Stimulated activated CD8-positive, alpha-beta memory T cell treated with anti-CD3 and anti-CD28 coated beads, Interleukin-15, amount 100 ng/mL, for 1 hour (primary cell): ENCODE measurements around the gene LENEP.

ENCODE experiments used
- DNase-seq: peaks from one replicate; pipeline ENCODE4 v3.0.0-alpha.2; 2020; ENCODE audit warnings: low read depth

The LENEP gene

DNA sequence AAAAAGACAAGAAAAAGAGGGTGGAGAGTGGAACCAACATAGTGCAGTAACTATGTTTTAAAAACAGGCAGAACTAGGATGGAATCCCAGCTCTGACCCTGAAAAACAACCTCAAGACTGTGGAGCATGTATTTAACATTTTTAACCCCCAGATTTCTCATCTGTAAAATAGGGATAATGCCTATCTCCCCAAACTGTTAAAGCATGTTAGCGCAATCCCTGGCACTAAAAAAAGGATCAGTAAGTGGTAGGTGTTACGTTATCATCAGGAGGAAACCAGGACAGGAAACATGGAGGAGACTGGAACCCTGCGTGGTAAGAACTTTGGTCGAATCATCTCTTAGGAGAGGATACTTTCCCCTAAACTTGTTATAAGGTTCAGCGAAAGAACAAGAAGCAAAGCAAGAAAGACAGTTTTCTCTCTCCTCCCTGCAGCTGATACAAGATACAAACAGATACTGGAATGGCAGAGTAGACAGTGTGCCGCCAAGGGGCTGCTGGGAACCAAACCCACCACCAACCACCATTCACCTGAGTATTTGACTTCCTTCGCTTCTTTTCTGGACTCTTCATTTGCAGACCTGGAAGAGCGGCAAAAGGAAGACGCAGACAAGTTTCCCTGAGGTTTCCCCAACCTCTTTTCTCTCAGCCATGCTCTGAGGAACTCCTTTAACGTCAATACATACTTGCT lies 32.8 kb upstream of the LENEP start:
- DNase-seq = no peak

DNA sequence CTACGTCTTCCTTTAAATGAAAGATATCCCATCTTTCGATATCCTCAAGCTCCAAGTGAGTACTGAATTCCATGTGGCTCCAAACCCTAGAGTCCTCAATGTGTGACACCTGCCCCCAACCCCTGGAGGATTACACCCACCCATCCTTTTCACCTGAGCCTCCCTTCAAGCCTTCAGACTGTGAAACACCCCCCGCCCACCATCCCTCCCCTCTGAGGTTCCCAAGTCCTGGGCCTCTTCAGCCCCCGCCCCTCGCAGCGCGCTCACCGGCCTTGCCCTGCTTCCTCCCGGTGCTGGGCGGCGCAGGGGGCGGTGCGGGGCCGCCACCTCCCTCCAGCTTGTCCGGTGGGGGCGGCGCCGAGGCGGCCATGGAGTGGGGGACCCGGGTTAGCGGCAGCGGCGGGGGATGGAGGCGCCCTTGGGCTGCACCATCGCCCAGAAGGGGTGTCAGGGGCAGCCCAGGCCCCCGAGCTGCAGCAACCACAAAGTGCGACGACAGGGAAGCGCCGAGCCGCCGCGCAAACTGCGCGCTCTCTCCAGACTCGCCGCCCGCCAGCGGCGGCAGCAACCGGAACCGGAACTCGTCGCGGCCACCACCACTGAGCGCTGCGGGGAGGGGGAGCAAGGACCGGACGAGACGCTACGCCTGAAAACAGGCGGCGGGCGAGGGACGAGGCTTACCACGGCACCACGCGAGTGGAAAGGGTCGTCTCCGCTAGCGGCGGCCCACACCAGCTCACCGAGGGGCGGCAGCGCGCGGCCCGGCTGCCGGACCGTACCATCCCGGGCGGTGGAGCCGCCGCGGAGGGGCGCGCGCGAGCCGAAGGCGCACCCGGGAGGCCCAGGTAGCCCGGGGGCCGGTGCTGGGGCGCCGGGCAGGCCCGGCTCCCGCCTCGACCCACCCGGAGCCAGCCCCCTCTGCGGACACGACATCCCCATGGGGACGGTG lies 31.9 kb upstream of the LENEP start, which contains the start of gene PYGO2:
Gene PYGO2, minus strand, starts transcription at position 576 of the 949 bp plus-strand sequence. Its CDS starts 206 bp downstream, at position 370.
- DNase-seq = peak; percentile 44

DNA sequence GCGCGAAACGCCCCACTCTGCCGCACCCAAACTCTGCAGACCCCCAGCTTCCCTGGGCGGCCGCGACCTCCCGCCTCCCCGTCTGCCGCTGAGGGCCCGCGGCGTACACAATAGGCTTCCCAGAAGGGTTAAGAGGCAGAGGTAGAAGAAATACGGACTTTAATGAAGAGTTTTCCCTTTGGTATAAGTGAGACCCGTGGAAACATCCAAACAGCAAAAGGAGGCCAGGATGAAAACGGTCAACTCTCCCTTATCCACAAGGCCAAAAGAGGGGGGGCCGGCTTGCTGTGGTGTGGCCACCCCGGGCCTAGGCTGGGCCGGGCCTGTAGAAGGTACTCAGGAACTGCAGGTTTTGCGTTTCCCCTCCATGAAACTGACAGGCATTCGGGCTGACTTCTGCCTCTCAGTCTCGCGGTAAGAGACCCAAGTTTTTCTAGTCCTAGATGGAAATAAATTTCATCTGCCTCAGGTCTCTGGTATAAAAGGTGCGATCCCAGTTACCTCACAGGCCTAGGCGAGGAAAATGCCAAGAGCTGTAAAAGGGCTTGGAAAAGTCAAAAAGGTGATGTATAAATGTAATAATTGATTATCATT lies 31.1 kb upstream of the LENEP start:
- no peak for DNase-seq

GRCh38 chr1:154962795-154963330 lies 30.5 kb upstream of the LENEP start:
- DNase-seq = no peak

GRCh38 chr1:154963643-154964042 lies 29.7 kb upstream of the LENEP start:
- no peak for DNase-seq

DNA sequence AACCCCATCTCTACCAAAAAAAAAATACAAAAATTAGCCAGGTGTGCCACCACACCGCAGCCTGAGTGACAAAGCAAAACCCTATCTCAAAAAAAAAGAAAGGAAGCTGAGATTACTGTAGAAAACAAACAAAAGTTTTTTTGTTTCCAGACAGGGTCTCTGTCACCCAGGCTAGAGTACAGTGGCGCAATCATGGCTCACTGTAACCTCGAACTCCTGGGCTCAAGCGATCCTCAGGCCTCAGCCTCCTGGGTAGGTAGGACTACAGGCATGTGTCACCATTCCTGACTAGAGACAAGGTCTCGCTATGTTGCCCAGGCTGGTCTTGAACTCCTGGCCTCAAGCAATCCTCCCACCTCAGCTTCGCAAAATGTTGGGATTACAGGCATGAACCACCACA lies 29.0 kb upstream of the LENEP start:
- DNase-seq = no peak

- no peak for DNase-seq
These were observed 27.3 kb upstream of the LENEP start for GRCh38 chr1:154966111-154966510.

- DNase-seq = no peak
These were observed 25.9 kb upstream of the LENEP start for GRCh38 chr1:154967331-154967950.

DNA sequence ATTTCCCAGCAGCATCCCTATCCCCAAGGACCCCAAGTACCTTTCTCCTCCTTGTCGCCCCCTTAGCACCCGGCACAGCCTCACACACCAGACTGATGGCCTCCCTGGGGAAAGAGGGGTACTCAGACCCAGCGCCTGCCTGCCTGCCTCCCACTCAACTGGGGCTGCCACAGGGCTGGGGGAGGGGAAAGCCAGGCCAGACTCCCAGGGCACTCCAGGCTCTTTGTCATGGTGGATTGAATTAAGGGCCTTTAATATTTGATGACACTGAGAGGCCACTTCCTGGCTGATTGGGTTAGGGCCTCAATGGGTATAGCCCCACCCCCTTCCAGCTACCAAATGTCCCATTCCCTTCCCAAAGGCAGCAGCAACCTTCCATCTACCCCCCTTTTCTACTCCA lies 24.7 kb upstream of the LENEP start:
- no peak for DNase-seq

DNA sequence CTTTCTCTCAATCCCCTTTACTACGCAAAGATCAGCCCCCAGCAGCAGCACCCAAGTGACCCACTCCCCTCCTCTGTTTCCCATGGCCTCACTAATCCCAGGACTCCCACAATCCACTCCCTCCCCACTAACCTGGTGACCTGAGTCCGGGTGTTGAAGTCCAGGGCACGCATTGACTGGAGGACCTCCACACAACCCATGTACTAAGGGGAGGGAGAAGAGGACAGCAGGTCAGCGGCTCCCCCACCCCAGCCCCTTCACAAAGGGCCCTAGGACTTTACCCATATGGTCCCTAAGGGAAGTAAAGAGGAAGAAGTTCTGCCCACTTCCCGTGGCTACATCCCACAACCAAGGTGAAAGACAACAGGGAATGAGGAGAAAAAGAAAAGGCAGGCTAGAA lies 24.1 kb upstream of the LENEP start:
- DNase-seq = no peak

DNA sequence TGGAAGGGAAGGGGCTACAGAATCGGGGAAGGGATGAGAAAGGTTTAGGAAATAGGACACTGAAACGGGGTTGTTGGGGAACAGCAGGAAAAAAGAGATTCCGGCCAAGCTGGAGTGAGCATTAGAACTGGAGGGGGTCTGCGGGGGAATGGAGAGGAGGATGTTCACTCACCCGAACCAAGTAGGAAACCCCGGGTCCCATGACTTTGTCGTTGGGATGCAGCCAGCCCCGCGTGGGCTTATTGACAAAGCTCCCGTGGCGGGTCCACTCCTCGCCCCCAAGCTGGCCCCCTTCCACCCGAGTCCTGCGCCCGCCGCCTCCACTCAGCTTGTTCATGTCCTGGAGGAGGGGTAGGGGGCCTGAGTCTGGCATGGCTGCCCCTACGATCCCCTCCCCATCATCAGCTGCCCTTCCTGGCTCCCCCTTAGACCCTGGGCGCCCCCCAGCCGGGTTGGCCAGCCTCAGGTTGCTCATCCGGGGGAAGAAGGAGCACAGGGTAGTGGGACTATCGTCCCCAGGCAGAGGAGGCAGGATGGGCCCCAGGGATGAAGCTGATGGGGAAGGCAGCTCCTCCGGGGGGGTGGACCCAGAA lies 23.4 kb upstream of the LENEP start:
- DNase-seq = no peak

DNA sequence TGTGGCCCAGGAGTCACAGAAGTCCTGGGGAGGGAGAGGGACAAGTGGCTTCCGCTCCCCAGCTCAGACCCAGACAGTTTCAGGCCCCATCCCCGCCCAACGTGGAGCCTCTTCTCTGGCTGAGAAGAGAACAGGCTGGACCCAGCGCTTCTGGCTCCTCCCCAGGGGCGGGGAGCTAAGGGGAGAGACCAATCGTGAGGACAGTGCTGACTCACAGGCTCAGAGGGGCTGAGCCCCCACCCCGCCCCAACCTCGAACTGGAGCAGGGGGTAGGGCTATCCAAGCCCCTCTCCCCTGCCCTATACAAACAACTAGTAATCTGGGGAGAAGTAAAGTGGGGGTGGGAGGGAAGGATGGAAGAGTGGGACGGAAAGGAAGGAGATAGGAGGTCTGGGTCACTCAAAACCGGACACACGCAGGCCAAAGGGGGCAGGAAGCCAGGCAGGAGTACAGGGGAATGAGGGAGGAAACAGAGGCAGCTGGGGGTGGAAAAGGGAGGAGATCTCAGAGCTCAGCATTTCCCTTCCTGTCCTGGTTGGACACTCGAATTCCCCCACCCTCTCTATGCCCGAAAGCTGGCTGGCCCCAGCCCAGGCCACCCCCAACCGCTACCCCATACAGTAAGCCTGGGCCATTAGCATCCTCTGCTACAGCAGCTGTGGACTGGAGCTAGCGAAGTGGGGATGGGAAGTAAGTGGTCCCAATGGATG lies 22.6 kb upstream of the LENEP start, which contains the start of gene SHC1:
Gene SHC1, minus strand, starts transcription at position 117 of the 710 bp plus-strand sequence. CDS start 221 bp downstream, outside the sequence.
- DNase-seq = no peak

GRCh38 chr1:154971341-154971998 lies 21.9 kb upstream of the LENEP start:
- DNase-seq = no peak

GRCh38 chr1:154972213-154972516 lies 21.2 kb upstream of the LENEP start:
- DNase-seq = no peak

- no peak for DNase-seq
These were observed 20.7 kb upstream of the LENEP start for GRCh38 chr1:154972517-154973343.

GRCh38 chr1:154973344-154974101 lies 19.9 kb upstream of the LENEP start:
- peak; percentile 85 for DNase-seq

- peak; percentile 92 for DNase-seq
These were observed 19.1 kb upstream of the LENEP start, which contains the start of gene CKS1B for GRCh38 chr1:154974102-154974807. Gene CKS1B (plus strand): TSS chr1:154974681. CDS start chr1:154974746, 65 bp downstream.

- peak; percentile 83 for DNase-seq
These were observed 18.5 kb upstream of the LENEP start for GRCh38 chr1:154974808-154975408.
